HPDE6-E6E7 (cell line): ENCODE results near the gene MRPS14.

Experiments
- DNase-seq: peaks from one replicate; pipeline ENCODE4 v3.0.0; 2011; ENCODE audit warnings: missing footprints; ENCODE audit errors: extremely low spot score

Gene MRPS14

DNA sequence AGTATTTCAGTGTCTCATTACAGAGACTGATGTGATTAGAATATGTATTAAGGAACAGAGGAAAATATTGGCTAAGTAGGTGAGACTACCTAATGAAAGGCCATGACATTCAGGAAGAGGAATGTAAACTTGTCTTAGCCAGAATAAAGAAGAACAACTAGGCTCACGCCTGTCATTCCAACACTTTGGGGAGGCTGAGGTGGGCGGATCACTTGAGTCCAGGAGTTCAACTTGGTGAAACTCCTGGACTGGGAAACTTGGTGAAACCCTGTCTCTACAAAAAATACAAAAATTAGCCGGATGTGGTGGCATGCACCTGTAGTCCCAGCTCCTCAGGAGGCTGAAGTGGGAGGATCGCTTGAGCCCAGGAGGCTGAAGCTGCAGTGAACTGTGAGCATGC is 38.3 kb downstream of the MRPS14 start:
- no peak for DNase-seq

DNA sequence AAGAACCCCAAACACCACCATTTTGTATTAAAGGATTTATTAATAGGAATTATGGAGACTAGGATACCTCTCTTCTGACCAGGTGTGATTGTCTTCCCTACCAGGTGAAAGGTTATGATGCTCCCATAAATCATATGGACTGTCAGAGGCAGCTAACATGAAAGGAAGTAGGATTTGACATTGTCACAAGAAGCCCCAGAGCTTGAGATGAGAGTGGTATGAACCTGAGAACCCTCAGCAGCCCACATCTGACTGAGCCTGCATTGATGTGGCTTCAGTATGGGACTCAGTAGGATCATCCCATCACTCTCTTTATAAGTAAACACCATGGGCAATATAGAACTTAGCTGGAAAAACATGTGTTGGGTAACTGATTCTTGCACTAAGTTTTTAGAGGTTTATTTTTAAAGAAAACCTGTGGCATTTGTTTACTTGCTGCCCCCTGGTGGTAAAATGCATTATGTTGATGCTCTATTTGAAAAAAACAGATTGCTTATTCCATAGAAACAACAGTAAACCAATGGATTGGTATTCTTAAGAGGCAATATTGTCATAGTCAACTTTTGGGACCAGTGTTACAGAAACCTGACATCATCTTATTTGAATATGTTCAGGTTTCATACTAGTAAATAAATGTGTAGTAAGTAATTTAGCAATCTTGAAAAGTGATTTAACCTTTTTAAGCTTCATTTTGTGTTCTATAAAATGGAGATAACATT is 40.1 kb downstream of the MRPS14 start:
- DNase-seq: no peak

DNA sequence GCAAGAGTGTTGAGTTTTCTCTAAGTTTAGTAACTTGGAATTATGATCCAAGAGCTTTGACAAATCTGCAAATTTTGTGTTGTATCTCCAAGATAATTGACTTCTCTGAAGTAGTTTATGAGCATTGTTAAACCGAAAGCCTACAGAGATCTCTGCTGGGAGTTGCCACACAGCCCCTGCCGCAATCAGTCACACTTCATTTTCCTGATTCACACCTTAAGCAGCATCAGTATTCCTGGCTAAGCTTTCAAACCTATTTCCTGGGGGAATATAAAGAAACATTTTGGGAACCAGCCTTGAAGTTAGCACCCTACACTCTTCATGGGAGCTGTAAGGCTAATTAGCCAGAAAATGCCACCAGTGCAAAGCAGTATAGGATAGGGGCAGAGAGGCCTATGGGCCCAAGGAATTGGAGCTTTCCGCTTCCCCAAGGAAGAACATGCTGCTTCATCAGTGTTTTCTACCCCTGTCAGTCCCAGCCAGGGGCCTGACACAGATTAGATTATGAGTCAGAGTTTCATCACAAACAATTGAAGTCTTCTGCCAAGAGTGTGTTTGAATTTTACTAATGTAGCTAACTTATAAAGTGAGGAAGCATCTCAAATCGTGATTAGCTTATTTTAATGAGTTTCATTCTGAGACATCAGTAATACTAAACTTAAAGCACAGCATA is 46.7 kb downstream of the MRPS14 start:
- peak; percentile 69 for DNase-seq

DNA sequence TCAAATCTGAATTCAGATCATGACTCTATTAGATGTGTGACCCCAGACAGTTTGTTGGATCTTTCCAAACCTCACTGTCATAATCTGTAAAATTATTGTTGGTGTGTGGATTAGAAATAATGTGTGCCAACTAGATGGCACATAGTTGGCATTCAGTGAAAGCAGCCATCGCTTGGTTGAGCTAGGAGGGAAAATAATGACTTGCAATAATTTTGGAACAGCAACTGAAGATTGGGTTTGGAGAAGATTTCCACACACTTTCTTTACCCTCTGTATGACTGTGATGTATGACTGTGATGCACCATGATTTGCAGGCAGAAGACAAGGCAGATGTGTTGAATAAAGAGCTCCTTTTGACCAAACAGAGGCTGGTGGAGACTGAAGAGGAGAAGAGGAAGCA is 47.5 kb downstream of the MRPS14 start:
- DNase-seq: no peak

DNA sequence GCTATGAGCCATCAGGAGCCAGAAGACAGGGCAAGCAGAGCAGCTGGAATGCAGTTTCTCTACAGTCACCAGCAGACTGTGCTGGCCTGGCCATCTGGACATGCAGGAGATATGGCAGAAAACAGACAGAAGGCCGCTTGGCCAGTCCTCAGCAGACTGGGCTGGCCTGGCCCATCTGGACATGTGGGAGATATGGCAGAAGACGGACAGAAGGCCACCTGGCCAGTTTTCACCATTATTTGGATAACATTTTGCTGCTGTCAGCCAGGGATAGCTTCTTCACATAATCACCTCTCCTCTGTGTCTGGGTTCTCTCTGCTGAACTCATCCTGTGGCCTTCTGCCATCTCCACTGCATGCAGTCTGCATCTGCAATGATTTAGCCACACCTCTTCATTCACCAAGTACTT is 48.5 kb downstream of the MRPS14 start:
- DNase-seq: no peak

DNA sequence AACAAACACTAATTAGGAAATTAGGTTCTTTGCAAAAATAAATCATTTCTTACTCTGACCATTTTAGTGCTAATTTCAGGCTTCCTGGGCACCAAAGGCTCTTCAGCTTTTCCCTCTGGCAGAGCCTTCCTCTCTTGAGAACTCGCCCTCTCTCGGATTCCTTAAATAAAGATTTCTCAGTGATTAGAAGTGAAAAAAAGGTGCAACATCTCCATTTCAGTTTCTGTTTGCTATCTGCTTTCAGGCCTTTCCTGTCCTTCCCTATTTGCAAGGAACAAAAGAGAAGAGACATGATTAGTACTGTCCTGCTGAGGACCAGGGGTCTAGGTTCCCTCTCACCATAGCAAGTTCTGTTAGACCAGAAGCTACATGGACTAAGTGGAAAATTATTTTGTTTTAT is 51.3 kb downstream of the MRPS14 start:
- no peak for DNase-seq

DNA sequence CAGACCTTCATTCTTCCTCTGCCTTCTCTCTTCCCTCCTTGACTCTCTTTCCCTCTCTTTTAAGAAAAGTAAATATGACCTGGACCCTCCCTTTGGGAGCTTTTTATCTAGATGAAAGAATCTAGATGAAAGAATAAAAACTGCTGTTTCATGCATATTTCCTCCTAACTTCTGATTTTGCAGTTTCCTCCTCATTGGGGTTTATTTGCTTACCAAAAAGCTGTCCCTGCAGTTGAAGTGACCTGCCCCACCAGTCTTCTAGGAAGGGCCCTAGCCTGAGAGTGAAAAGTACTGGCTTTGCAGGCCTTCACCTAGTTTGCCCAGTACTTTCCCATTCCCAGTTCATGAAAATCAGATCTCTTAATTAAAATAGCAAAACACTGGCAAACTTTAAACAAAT is 51.8 kb downstream of the MRPS14 start:
- no peak for DNase-seq

DNA sequence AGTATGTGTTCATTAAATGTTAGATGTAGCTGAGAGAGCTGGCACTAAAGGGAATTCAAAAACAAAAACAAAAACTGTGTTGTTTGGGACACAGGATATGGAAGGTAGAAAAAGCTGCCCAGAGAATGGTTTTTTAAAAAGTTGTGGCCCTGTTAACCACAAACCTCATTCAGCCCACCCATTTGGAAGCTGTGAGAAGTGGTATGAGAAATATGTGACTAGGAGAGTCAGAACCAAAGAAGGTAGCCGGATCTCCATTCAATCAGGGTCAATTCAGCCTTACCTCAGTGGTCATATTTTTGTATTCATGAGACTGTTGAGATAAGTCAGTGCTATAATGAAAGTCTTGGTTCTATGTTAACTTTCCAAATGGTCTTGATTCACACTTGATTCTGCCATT is 53.2 kb downstream of the MRPS14 start:
- DNase-seq: no peak

DNA sequence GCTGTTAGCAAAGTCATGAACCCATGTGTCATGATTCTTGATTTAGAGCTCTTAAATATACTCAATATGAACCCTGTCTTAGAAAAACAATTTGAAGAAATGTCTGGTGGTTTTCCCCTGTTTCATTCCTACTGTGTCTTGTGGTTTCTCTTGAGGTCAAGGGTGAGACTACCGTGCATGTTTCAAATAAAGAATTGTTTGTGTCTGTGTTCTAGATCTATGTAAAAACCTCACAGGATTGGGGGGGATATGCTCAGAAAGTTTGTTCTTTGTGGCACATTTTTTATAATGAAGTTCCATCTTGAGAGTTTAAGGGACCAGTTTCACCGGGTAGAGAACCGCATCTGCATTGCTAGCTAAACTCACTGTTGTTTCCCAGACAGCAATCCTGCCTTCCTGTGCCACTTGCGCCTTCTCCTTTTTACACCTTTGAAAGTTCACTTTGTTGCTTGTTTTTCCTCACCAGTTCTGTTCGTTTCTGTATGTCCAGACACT is 54.4 kb downstream of the MRPS14 start:
- no peak for DNase-seq

DNA sequence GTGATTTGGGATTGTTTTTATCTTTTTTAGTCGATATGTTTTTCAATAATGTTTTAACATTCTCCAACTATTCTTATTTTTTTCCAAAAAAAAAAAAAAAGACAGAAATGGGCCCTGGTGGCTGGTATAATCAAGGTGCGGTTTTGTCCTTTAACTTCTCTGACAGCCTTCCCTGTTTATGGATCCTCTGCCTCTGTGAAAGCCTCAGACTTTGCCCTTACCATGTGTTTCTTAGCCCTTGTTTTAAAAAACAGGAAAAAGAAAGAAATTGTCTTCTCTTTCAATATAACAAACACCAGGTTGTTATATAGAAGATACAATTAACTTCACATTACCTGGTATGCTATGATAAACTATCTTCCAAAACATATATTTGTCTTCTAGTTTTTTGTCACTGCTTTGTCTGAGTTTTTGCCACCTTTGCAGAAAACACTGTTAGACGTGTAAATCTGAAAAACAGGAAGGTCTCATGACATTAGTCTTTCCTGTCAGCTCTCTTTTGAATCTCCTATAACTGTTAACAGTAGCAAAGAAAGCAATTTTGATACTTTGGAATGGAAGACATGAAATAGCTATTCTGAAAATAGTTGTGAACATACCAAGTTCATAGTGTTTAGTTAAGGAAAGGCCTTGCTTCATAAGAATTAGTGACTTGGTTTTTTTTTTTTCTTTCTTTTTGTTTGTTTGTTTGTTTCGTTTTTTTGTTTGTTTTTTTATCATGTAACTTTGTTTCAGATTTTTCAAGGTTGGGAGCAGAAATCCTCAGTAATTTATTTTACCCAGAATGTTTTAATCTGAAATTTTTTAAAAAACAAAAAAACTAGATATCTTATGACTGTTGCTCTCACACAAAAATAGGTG is 55.1 kb downstream of the MRPS14 start:
- no peak for DNase-seq

DNA sequence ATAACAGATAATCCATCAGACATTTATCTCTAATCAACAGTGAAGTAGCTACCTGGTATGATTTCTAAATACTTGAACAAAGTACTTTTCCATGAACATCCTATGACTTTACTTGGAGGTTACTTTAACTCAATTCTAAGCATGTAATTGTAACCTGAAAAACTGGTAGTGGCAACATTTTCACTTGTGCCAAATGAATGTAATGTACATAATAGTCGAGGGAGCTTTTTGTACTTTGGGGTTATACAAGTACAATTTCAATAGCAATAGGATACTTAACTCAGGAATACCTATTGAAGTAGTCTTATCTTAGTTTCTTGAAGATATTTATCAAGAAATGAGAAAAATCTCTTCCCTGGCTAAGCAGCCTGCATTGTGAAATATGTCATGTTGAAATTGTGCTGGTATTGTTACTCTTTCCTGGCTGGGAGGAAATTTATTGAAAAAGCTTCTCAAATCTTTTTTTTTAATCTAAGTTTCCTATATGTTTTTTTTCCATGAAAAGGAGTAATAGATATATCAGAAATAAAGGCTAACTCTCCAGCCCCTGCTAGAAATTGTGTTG is 57.1 kb downstream of the MRPS14 start:
- DNase-seq: no peak

DNA sequence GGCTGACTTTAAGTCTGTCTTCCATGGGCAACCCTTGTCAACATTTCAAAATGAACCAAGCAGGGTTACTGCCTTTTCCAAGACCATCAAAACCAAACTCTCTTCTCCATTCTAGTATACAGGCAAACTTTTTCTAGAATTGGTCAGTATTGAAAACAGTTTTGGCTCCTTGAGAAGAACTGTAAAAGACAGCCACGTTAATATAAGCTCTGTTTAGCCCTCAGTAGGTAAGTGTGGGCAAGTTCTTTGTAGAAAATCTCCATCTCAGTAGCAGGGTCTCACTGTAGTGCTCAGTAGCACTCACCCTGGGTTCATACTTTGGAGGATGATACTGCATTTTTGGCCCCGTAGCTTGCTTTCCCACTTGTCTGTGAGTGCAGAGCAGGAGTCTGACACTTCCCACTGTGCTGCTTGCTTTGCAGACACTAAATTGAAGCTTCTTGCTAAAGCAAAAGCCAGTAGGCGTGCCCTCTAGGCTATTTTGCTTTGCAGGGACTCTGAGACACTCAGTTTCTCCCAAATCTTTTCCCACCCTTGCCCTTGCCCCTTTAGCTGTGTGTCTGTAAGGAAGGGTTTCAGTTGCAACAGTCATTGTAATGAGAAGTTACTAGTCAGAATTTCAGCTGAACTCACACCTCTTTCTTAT is 57.7 kb downstream of the MRPS14 start:
- no peak for DNase-seq

DNA sequence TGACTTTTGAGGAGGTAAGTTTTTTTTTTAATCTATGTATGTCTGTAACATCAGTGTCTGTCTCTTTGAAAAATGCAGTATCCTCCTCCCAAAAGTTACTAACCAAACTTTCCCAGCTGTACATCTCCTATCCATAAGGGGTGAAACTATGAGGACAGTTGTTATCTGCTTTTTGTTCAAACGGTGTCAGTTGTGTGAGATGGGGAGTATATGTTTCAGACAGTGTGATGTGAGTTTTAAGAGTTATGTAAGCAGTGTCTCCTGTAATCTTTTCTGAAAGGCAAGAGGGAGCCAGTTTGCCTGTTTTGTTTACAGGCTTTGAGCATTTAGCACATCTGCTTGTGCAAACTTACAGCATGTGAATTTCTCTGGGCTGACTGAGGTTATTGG is 58.3 kb downstream of the MRPS14 start:
- DNase-seq: no peak

DNA sequence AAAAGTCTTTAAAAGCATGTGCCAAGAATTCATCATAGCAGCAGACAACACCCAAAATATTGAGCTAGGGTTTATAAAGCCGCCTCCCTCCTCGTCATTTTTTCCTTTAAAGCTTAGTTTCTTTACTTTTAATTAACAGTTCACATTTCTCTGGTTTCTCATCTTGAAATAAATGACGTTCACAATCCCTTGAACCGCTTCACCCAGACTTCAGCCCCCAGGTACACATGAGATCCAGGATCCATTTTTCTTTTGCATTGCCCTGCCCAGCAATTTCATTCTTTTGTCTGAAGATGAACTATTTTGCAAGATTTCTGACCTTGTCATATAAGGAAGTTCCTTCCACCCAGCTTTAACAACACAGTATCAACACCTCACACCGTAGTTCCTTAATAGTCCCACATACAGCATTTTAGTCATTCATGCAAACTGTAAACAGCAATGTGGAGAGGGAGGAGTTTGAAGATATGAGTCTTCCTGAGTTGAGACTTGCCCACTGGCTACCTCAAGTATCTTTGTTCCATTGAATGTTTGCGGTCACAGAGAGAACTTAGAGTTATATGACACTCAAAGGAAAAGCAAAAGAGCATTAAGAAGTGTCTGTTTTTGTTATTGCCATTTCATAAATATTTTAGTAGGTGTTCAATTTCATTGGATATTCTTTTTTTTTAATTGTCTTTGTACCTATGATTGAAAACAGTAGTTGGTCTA is 58.8 kb downstream of the MRPS14 start:
- peak; percentile 76 for DNase-seq

DNA sequence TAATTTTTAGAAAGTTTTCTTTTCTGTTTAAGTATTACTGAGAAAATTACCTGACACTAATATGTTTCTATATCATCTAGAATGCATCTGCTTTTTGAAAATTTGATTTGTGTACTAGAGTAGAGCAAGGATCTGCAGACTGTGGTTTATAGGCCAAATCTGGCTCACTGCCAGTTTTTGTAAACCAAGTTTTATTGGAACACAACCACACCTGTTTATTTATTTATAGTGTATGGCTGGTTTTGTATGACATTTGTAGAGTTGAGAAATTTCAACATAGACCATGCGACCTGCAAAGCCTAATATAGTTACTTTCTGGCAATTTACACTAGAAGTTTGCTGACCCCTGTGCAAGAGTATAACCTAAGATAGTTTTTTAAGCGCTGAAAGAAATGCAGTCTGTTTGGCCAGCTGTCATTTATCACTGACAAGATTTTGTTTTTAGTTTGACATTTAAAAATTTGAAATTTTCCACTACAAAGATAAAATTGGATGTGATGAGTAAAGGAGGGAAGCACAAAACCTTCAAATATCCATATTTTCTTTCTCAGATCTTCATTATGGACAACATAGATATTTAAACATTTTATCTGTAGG is 59.6 kb downstream of the MRPS14 start:
- no peak for DNase-seq
